Neural progenitor cell (in vitro differentiated cells): ENCODE results near the gene MEG3. TPM values are rescaled to one million over a fixed set of nuclear protein-coding genes. Genes with fewer than 3 reads are reported as not detected.

Source experiments
- DNase-seq: peaks from one replicate; pipeline ENCODE4 v3.0.0-alpha.2; 2016; ENCODE audit warnings: low spot score
- H2AFZ ChIP-seq: fragments of 200-600 bp; sonication (generic); replicated peaks from 2 replicates; pipeline ENCODE4 v1.6.1; 2016; ENCODE audit warnings: antibody characterized with exemption
- H3F3A ChIP-seq: fragments of 200-600 bp; sonication (generic); 2 replicates; pipeline ENCODE4 v1.6.1; 2016; ENCODE audit warnings: antibody characterized with exemption, low read depth
- H3K27ac ChIP-seq: fragments of 200-600 bp; sonication (generic); 2 replicates; pipeline ENCODE4 v1.5.1; 2016; ENCODE audit warnings: mild to moderate bottlenecking
- H3K27me3 ChIP-seq: fragments of 200-600 bp; sonication (generic); 2 replicates; pipeline ENCODE4 v1.6.1; 2016; ENCODE audit warnings: mild to moderate bottlenecking, moderate library complexity
- H3K36me3 ChIP-seq: fragments of 200-600 bp; sonication (generic); 2 replicates; pipeline ENCODE4 v1.5.1; 2016
- H3K4me1 ChIP-seq: fragments of 200-600 bp; sonication (generic); 2 replicates; pipeline ENCODE4 v1.6.1; 2016; ENCODE audit warnings: mixed run types
- H3K4me2 ChIP-seq: fragments of 200-600 bp; sonication (generic); 2 replicates; pipeline ENCODE4 v1.6.1; 2016
- H3K4me3 ChIP-seq: fragments of 200-600 bp; sonication (generic); 2 replicates; pipeline ENCODE4 v1.5.1; 2016
- H3K79me2 ChIP-seq: fragments of 200-600 bp; sonication (generic); 2 replicates; pipeline ENCODE4 v1.6.1; 2016; ENCODE audit warnings: low read depth
- H3K9ac ChIP-seq: fragments of 200-600 bp; sonication (generic); 2 replicates; pipeline ENCODE4 v1.6.1; 2016
- H3K9me3 ChIP-seq: fragments of 200-600 bp; sonication (generic); 2 replicates; pipeline ENCODE4 v1.5.1; 2016; ENCODE audit warnings: low read depth
- H4K20me1 ChIP-seq: fragments of 200-600 bp; sonication (generic); 2 replicates; pipeline ENCODE4 v1.6.1; 2016; ENCODE audit warnings: low read depth
- H3K27ac Mint-ChIP-seq: 3 replicates; pipeline ENCODE4 v1.8.0; 2021; ENCODE audit warnings: mixed read lengths
- H3K27me3 Mint-ChIP-seq: 2 replicates; pipeline ENCODE4 v1.8.0; 2022; ENCODE audit warnings: low read depth, mild to moderate bottlenecking, inconsistent platforms, moderate library complexity, mixed read lengths; ENCODE audit not compliant: insufficient read depth
- H3K36me3 Mint-ChIP-seq: 3 replicates; pipeline ENCODE4 v1.8.0; 2021; ENCODE audit warnings: mixed read lengths
- H3K4me1 Mint-ChIP-seq: 3 replicates; pipeline ENCODE4 v1.8.0; 2021; ENCODE audit warnings: mixed read lengths
- H3K4me3 Mint-ChIP-seq: 3 replicates; pipeline ENCODE4 v1.8.0; 2021; ENCODE audit warnings: mild to moderate bottlenecking, moderate library complexity, mixed read lengths
- H3K9me3 Mint-ChIP-seq: 3 replicates; pipeline ENCODE4 v1.8.0; 2020; ENCODE audit warnings: mixed read lengths
- EZH2 ChIP-seq: fragments of 200-600 bp; sonication (generic); IDR thresholded peaks from 2 replicates; pipeline ENCODE4 v1.6.1; 2017; ENCODE audit warnings: antibody characterized with exemption, mild to moderate bottlenecking, moderate library complexity
- EZH2phosphoT487 ChIP-seq: fragments of 200-600 bp; sonication (generic); IDR thresholded peaks from 2 replicates; pipeline ENCODE4 v1.6.1; 2017; ENCODE audit warnings: antibody characterized with exemption
- total RNA-seq: library from RNA; depleted of rRNA; stranded (reverse); fragments of >200 nt; gene quantifications from 2 replicates; pipeline ENCODE4 v1.2.3, GENCODE V29; 2015; ENCODE audit warnings: low replicate concordance
- TF ChIP-seq, protein P1 (sequence below): fragments of 200-600 bp; sonication (generic); IDR thresholded peaks from 2 replicates; pipeline ENCODE4 v1.5.1; 2017; ENCODE audit warnings: antibody characterized with exemption, mild to moderate bottlenecking

Gene MEG3
- total RNA-seq, 1 donor from 2014 or later = 10.6 TPM

DNA sequence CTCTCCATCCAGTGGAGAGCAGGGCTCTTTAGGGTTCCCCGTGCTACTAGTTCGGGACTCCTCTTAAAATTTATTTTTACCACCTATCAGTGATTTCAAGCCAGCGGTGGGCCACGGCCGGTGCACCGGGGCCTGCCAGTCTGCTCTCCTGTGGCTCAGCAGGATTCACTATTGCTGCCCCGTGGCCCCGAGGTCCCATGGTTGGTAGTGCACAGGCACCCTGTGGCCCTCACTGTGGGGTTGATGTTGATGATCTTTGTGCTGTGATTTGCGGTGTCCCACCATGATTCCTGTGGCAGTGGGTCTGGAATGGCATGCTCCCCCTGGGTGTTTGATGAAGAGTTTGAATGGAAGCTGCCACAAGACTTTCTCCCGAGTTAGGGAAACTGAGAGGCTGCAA is 12.6 kb upstream of the MEG3 start:
- no peaks in the 10 kb centered on the region for H3K36me3 ChIP-seq
- Mint-ChIP-seq H3K36me3 (peaks cover 5% of the 10 kb centered on the region), H3K4me3 (no peak overlapping the region), H3K27ac (no peak overlapping the region), H3K9me3 (peaks cover 45% of the 10 kb centered on the region), H3K27me3 (peaks cover 9% of the 10 kb centered on the region), H3K4me1 (peaks cover 17% of the 10 kb centered on the region)
- TF ChIP-seq EZH2 = no peak
- TF ChIP-seq EZH2phosphoT487 = no peak
- TF ChIP-seq, protein P1, sequence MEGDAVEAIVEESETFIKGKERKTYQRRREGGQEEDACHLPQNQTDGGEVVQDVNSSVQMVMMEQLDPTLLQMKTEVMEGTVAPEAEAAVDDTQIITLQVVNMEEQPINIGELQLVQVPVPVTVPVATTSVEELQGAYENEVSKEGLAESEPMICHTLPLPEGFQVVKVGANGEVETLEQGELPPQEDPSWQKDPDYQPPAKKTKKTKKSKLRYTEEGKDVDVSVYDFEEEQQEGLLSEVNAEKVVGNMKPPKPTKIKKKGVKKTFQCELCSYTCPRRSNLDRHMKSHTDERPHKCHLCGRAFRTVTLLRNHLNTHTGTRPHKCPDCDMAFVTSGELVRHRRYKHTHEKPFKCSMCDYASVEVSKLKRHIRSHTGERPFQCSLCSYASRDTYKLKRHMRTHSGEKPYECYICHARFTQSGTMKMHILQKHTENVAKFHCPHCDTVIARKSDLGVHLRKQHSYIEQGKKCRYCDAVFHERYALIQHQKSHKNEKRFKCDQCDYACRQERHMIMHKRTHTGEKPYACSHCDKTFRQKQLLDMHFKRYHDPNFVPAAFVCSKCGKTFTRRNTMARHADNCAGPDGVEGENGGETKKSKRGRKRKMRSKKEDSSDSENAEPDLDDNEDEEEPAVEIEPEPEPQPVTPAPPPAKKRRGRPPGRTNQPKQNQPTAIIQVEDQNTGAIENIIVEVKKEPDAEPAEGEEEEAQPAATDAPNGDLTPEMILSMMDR = no peak
- H3K4me3 ChIP-seq = no peak overlapping the region
- H3F3A ChIP-seq = peaks cover 28% of the 10 kb centered on the region
- H3K79me2 ChIP-seq = no peaks in the 10 kb centered on the region
- H3K9ac ChIP-seq = no peak overlapping the region
- no peak for DNase-seq
- H3K9me3 ChIP-seq = peaks cover 29% of the 10 kb centered on the region
- H3K27me3 ChIP-seq = no peaks in the 10 kb centered on the region
- H4K20me1 ChIP-seq = no peaks in the 10 kb centered on the region
- H2AFZ ChIP-seq = no peak overlapping the region
- H3K4me2 ChIP-seq = no peak overlapping the region
- no peak overlapping the region for H3K27ac ChIP-seq
- H3K4me1 ChIP-seq = peaks cover 5% of the 10 kb centered on the region

DNA sequence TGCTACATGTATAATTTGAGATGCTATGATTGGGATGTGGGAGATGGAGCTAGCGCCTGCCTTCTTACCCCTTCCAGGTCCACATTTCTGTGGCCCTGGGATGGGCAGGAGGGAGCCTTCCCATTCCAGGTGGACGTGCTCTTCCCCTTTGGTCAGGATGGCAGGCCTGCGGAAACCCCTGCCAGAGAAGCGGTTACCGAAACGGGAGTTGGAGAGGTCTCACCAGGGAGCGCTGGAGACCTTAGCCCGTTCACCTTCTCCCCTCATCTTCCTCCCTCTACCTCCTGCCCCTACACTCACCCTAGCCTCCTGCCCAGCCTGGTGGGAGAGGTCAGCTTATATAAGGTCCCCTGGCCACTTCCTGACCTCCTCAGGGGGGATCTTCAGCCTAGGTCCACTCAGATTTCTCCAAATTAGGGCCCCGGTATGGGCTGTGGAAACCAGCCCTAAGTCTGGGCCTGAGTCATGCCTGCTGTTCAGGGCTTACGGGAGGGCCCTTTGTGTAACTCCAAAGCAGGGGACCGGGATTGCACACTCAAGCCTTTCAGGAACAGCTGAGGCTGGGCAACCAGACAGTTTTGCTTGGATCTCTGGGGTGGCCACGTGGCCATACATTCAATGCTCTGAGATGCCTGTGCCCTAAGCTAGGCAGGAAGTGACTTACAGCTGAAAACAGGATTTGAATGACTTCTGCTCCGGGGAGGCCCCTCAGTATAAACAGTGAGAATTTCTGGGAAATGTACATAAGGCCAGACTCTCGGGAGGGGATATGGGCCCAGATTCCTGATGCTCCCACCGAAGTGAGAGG is 10.2 kb upstream of the MEG3 start:
- Histone ChIP-seq H3K4me3 (no peak overlapping the region), H3K27ac (no peak overlapping the region), H3K9ac (no peak overlapping the region), H3F3A (peaks cover 15% of the 10 kb centered on the region), H3K4me1 (peaks cover 5% of the 10 kb centered on the region), H3K9me3 (peaks cover 10% of the 10 kb centered on the region), H3K79me2 (no peaks in the 10 kb centered on the region), H3K27me3 (no peaks in the 10 kb centered on the region), H4K20me1 (no peaks in the 10 kb centered on the region), H3K36me3 (no peaks in the 10 kb centered on the region), H3K4me2 (no peak overlapping the region), H2AFZ (no peak overlapping the region)
- no peak for DNase-seq
- TF ChIP-seq EZH2phosphoT487 = no peak
- TF ChIP-seq, protein P1 = no peak
- TF ChIP-seq EZH2 = no peak
- peak overlapping the region; percentile 78 for H3K27ac Mint-ChIP-seq
- peaks cover 9% of the 10 kb centered on the region for H3K27me3 Mint-ChIP-seq
- peaks cover 1% of the 10 kb centered on the region for H3K36me3 Mint-ChIP-seq
- H3K9me3 Mint-ChIP-seq = peaks cover 23% of the 10 kb centered on the region
- no peak overlapping the region for H3K4me3 Mint-ChIP-seq
- H3K4me1 Mint-ChIP-seq = peaks cover 17% of the 10 kb centered on the region

- Histone ChIP-seq H3K27me3 (no peaks in the 10 kb centered on the region), H3K4me3 (no peak overlapping the region), H3K4me1 (peaks cover 5% of the 10 kb centered on the region), H3K27ac (no peak overlapping the region), H3K4me2 (no peak overlapping the region), H3K79me2 (no peaks in the 10 kb centered on the region), H3K36me3 (no peaks in the 10 kb centered on the region), H3K9me3 (peaks cover 2% of the 10 kb centered on the region), H4K20me1 (no peaks in the 10 kb centered on the region), H2AFZ (no peak overlapping the region), H3K9ac (no peak overlapping the region), H3F3A (peaks cover 10% of the 10 kb centered on the region)
- DNase-seq = no peak
- peaks cover 5% of the 10 kb centered on the region for H3K27me3 Mint-ChIP-seq
- peaks cover 17% of the 10 kb centered on the region for H3K9me3 Mint-ChIP-seq
- peaks cover 1% of the 10 kb centered on the region for H3K36me3 Mint-ChIP-seq
- TF ChIP-seq EZH2phosphoT487 (no peak), EZH2 (no peak)
- TF ChIP-seq, protein P1 = no peak
- peaks cover 17% of the 10 kb centered on the region for H3K4me1 Mint-ChIP-seq
- no peak overlapping the region for H3K4me3 Mint-ChIP-seq
- H3K27ac Mint-ChIP-seq = no peak overlapping the region
Measured at GRCh38 chr14:100816286-100816949, 9.5 kb upstream of the MEG3 start.
